Esophagus squamous epithelium (tissue), 4 donors: Measurements from ENCODE around the gene CYTH2.

ENCODE experiments used
- POLR2A ChIP-seq, 4 donors: fragments of 450-650 bp; IDR thresholded peaks; one replicate each; pipeline ENCODE4 v1.6.1; 2017; ENCODE audit warnings: antibody characterized with exemption in 4 of 4, mild to moderate bottlenecking in 4 of 4, moderate library complexity in 3 of 4
- TF ChIP-seq, protein P1 (sequence below), 6 experiments: fragments of 450-650 bp in 4 of 6; fragments of 200-600 bp in 2 of 6; sonication (generic) in 2 of 6; IDR thresholded peaks; one replicate each; pipeline ENCODE4 v1.5.1; 2016 to 2019; ENCODE audit warnings: antibody characterized with exemption in 6 of 6, mild to moderate bottlenecking in 4 of 6, moderate library complexity in 4 of 6

DNA sequence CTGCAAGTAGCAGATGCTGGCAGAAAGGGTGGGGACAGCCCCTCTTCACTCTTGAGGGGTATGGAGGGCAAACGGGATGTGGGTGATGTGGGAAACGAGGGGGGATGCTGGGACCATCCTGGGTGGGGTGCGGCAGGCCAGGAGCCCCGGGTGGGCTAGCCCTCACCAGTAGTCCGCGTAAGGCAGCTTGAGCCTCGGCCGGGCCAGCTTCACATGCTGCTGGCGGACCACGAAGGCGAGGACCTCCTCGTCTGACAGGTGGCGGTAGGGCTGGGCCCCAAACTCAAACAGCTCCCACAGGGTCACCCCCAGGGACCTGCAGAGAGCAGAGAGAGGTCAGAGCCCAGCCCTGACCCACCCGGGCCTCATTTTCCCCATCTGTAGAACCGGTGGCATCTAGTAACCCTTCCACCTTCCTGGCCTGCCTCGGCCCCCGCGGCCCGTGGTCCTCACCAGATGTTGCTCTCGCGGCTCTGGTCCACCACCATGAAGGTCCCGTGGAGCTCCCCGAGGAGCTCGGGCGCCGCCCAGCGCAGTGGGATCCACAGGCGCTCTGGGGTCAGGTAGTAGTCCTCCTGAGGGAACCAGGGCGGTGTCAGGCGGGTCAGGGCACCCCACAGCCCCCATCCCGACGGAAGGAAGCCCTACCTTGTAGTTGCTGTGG lies 31.8 kb downstream of the CYTH2 start:
- TF ChIP-seq POLR2A (IDR thresholded peaks at IDR 0.05), result no peak
- TF ChIP-seq, protein P1, sequence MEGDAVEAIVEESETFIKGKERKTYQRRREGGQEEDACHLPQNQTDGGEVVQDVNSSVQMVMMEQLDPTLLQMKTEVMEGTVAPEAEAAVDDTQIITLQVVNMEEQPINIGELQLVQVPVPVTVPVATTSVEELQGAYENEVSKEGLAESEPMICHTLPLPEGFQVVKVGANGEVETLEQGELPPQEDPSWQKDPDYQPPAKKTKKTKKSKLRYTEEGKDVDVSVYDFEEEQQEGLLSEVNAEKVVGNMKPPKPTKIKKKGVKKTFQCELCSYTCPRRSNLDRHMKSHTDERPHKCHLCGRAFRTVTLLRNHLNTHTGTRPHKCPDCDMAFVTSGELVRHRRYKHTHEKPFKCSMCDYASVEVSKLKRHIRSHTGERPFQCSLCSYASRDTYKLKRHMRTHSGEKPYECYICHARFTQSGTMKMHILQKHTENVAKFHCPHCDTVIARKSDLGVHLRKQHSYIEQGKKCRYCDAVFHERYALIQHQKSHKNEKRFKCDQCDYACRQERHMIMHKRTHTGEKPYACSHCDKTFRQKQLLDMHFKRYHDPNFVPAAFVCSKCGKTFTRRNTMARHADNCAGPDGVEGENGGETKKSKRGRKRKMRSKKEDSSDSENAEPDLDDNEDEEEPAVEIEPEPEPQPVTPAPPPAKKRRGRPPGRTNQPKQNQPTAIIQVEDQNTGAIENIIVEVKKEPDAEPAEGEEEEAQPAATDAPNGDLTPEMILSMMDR (IDR thresholded peaks at IDR 0.05), result no peak
